ENCODE data around the gene FIZ1. TPM values are rescaled to one million over a fixed set of nuclear protein-coding genes. Genes with fewer than 3 reads are reported as not detected.

Gene FIZ1
- total RNA-seq, 1 experiment from 2014 or later: 21.5 TPM

DNA sequence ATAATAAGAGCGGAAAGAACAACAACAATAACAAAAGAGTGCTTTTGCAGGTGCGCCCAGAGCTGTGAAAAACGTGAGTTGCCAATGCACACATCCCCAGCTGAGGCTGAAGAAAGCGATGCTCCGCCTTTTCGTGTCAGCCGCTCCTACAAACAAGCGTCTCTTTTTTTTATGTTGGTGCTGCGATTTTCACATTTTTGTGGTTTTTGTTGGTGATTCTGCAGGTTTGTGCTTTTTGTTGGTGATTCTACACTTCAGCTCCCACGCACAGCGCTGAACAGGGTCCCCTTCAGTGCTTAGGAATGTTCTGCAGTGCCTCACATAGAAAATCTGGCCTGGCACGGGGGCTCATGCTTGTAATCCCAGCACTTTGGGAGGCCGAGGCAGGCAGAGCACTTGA is 46.7 kb downstream of the FIZ1 start:
- H3K4me3 Mint-ChIP-seq: peak overlapping the region in 1 of 2 experiments; percentile 33; a peak in 1 of 5 replicates
- H3K4me1 Mint-ChIP-seq: peaks cover 33 to 52% of the 10 kb centered on the region in 2 experiments
- no peak overlapping the region for H3K9ac ChIP-seq (ENCODE audit: extremely low read depth, insufficient read length, low read length)
- no peak overlapping the region for H2BK20ac ChIP-seq (ENCODE audit: low read depth, low read length, poor library complexity, severe bottlenecking)
- H2BK15ac ChIP-seq (ENCODE audit: low read depth, low read length): no peak overlapping the region
- H3K4ac ChIP-seq (ENCODE audit: low read depth, low read length): no peak overlapping the region
- H2AFZ ChIP-seq (ENCODE audit: low read length): peak overlapping the region; percentile 60
- no peaks in the 10 kb centered on the region for H3K9me3 ChIP-seq (ENCODE audit: control insufficient read depth, low read depth, low read length)
- no peak overlapping the region for H2BK5ac ChIP-seq (ENCODE audit: insufficient read length, low read length)
- H3K18ac ChIP-seq (ENCODE audit: insufficient read length, low read depth, low read length): no peak overlapping the region
- H3K4me1 ChIP-seq (ENCODE audit: insufficient read depth, low read length): peaks cover 8% of the 10 kb centered on the region; the same call in 1 of the 2 replicates
- H3K23me2 ChIP-seq (ENCODE audit: insufficient read length, low read depth, low read length, poor library complexity, severe bottlenecking): peaks cover 7% of the 10 kb centered on the region
- WGBS (ENCODE audit: extremely low coverage, insufficient read length, low lambda C conversion rate): no CpG with 5 or more reads among the region's 13 CpGs
- H3K27me3 Mint-ChIP-seq (ENCODE audit: low read depth): peaks cover 2% of the 10 kb centered on the region
- no peak overlapping the region for H3K27ac ChIP-seq (ENCODE audit: insufficient read length, low read depth, low read length)
- no peaks in the 10 kb centered on the region for H4K20me1 ChIP-seq (ENCODE audit: control insufficient read depth, insufficient read depth, insufficient read length)
- no peaks in the 10 kb centered on the region for H3K79me1 ChIP-seq (ENCODE audit: insufficient read depth, low read depth, low read length, poor library complexity, severe bottlenecking)
- no peak overlapping the region for H3K14ac ChIP-seq (ENCODE audit: insufficient read depth, low read length)
- H4K91ac ChIP-seq (ENCODE audit: insufficient read length, low read depth, low read length): no peak overlapping the region
- no peak overlapping the region for H2AK5ac ChIP-seq (ENCODE audit: insufficient read length, low read length)
- no peak overlapping the region for H4K8ac ChIP-seq (replicated peaks; ENCODE audit: insufficient read length, low read depth, low read length)
- no peak overlapping the region for H2BK12ac ChIP-seq (ENCODE audit: insufficient read length, low read depth, low read length)
- H4K5ac ChIP-seq (ENCODE audit: insufficient read length, low read depth, low read length): no peak overlapping the region
- no peaks in the 10 kb centered on the region for H3K27me3 ChIP-seq (ENCODE audit: insufficient read depth, low read length)
- H2BK120ac ChIP-seq (ENCODE audit: low read depth, low read length, poor library complexity, severe bottlenecking): no peak overlapping the region
- TF ChIP-seq, protein P1, sequence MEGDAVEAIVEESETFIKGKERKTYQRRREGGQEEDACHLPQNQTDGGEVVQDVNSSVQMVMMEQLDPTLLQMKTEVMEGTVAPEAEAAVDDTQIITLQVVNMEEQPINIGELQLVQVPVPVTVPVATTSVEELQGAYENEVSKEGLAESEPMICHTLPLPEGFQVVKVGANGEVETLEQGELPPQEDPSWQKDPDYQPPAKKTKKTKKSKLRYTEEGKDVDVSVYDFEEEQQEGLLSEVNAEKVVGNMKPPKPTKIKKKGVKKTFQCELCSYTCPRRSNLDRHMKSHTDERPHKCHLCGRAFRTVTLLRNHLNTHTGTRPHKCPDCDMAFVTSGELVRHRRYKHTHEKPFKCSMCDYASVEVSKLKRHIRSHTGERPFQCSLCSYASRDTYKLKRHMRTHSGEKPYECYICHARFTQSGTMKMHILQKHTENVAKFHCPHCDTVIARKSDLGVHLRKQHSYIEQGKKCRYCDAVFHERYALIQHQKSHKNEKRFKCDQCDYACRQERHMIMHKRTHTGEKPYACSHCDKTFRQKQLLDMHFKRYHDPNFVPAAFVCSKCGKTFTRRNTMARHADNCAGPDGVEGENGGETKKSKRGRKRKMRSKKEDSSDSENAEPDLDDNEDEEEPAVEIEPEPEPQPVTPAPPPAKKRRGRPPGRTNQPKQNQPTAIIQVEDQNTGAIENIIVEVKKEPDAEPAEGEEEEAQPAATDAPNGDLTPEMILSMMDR (conservative IDR thresholded peaks at IDR 0.05): no peak
- H3T11ph ChIP-seq (ENCODE audit: low read length): no peak overlapping the region
- H3K27ac Mint-ChIP-seq: no peak overlapping the region
- DNase-seq: no peak
- no peaks in the 10 kb centered on the region; a peak in 1 of 5 replicates for H3K9me3 Mint-ChIP-seq
- no peak overlapping the region for H3K4me2 ChIP-seq (ENCODE audit: insufficient read depth, insufficient read length, low read length)
- no peaks in the 10 kb centered on the region for H3K79me2 ChIP-seq (ENCODE audit: insufficient read depth, low read length)
- H3K56ac ChIP-seq (ENCODE audit: insufficient read length, low read depth, low read length): no peak overlapping the region
- no peak overlapping the region for H3K23ac ChIP-seq (ENCODE audit: insufficient read length, low read depth, low read length)
- H3K36me3 Mint-ChIP-seq (ENCODE audit: insufficient read depth in 1 of 3, low read depth in 3 of 3): no peaks in the 10 kb centered on the region
